Central memory CD8-positive, alpha-beta T cell (primary cell): ENCODE results near the gene CTXN3.

Experiments used
- ATAC-seq: fragments of 150-1000 bp; cut with Tn5 transposase; replicated peaks from 2 replicates; pipeline ENCODE4 v1.10.0; 2022; ENCODE audit warnings: mild to moderate bottlenecking, moderate FRiP score, moderate number of reproducible peaks; ENCODE audit not compliant: poor library complexity, severe bottlenecking; ENCODE audit errors: extremely low read depth
- DNase-seq, 2 donors: peaks; one replicate each; pipeline ENCODE4 v3.0.0; 2021; ENCODE audit warnings: low spot score in 2 of 2
- H3K27ac Mint-ChIP-seq: one replicate; pipeline ENCODE4 v1.8.0; 2022; ENCODE audit warnings: low read depth, mild to moderate bottlenecking, moderate library complexity, mixed read lengths
- H3K27me3 Mint-ChIP-seq: one replicate; pipeline ENCODE4 v1.8.0; 2022; ENCODE audit warnings: mixed read lengths
- H3K36me3 Mint-ChIP-seq: one replicate; pipeline ENCODE4 v1.8.0; 2022; ENCODE audit warnings: mild to moderate bottlenecking, moderate library complexity, mixed read lengths; ENCODE audit not compliant: insufficient read depth
- H3K4me1 Mint-ChIP-seq: one replicate; pipeline ENCODE4 v1.8.0; 2022; ENCODE audit warnings: mixed read lengths
- H3K4me3 Mint-ChIP-seq: one replicate; pipeline ENCODE4 v1.8.0; 2022; ENCODE audit warnings: mild to moderate bottlenecking, moderate library complexity, mixed read lengths
- H3K9me3 Mint-ChIP-seq: one replicate; pipeline ENCODE4 v1.8.0; 2022; ENCODE audit warnings: mixed read lengths

Gene CTXN3

GRCh38 chr5:127649018-127649439 is at the start of gene CTXN3:
Gene CTXN3 (plus strand): TSS chr5:127649082. CDS start chr5:127657522, 8,440 bp downstream.
- Mint-ChIP-seq H3K36me3 (no peaks in the 10 kb centered on the region), H3K4me3 (no peak within 1 kb of the TSS), H3K27me3 (peaks cover 36% of the 10 kb centered on the region), H3K4me1 (no peaks in the 10 kb centered on the region), H3K9me3 (no peaks in the 10 kb centered on the region), H3K27ac (no peak within 1 kb of the TSS)
- ATAC-seq (no peak), DNase-seq (no peak)

- peaks cover 14% of the 10 kb centered on the region for H3K27me3 Mint-ChIP-seq
- no peak overlapping the region for H3K27ac Mint-ChIP-seq
- no peak overlapping the region for H3K4me3 Mint-ChIP-seq
- ATAC-seq (no peak), DNase-seq (no peak)
- H3K4me1 Mint-ChIP-seq = no peaks in the 10 kb centered on the region
- no peaks in the 10 kb centered on the region for H3K9me3 Mint-ChIP-seq
- peaks cover 3% of the 10 kb centered on the region for H3K36me3 Mint-ChIP-seq
These were observed 49.6 kb upstream of the CTXN3 start for GRCh38 chr5:127599320-127599719.

- Mint-ChIP-seq H3K36me3 (peaks cover 3% of the 10 kb centered on the region), H3K9me3 (no peaks in the 10 kb centered on the region), H3K4me3 (no peak overlapping the region), H3K27ac (no peak overlapping the region), H3K4me1 (no peaks in the 10 kb centered on the region), H3K27me3 (peaks cover 14% of the 10 kb centered on the region)
- ATAC-seq = no peak
- DNase-seq = no peak
These were observed 49.0 kb upstream of the CTXN3 start for GRCh38 chr5:127599847-127600246.

GRCh38 chr5:127601111-127601510 is 47.8 kb upstream of the CTXN3 start:
- Mint-ChIP-seq H3K27me3 (peaks cover 14% of the 10 kb centered on the region), H3K27ac (no peak overlapping the region), H3K36me3 (peaks cover 3% of the 10 kb centered on the region), H3K9me3 (no peaks in the 10 kb centered on the region), H3K4me3 (no peak overlapping the region), H3K4me1 (no peaks in the 10 kb centered on the region)
- ATAC-seq (no peak), DNase-seq (no peak)

- Mint-ChIP-seq H3K4me1 (no peaks in the 10 kb centered on the region), H3K4me3 (no peak overlapping the region), H3K27me3 (peaks cover 14% of the 10 kb centered on the region), H3K36me3 (peaks cover 3% of the 10 kb centered on the region), H3K9me3 (no peaks in the 10 kb centered on the region), H3K27ac (no peak overlapping the region)
- DNase-seq = no peak
- ATAC-seq = no peak
These were observed 47.3 kb upstream of the CTXN3 start for GRCh38 chr5:127601601-127602000.

- peaks cover 3% of the 10 kb centered on the region for H3K36me3 Mint-ChIP-seq
- no peak for DNase-seq
- no peak overlapping the region for H3K27ac Mint-ChIP-seq
- no peaks in the 10 kb centered on the region for H3K4me1 Mint-ChIP-seq
- peaks cover 14% of the 10 kb centered on the region for H3K27me3 Mint-ChIP-seq
- no peak for ATAC-seq
- no peaks in the 10 kb centered on the region for H3K9me3 Mint-ChIP-seq
- no peak overlapping the region for H3K4me3 Mint-ChIP-seq
These were observed 46.4 kb upstream of the CTXN3 start for GRCh38 chr5:127602481-127602880.

GRCh38 chr5:127602896-127603844 is 45.7 kb upstream of the CTXN3 start:
- ATAC-seq (no peak), DNase-seq (no peak)
- Mint-ChIP-seq H3K4me3 (no peak overlapping the region), H3K27me3 (peaks cover 14% of the 10 kb centered on the region), H3K9me3 (no peaks in the 10 kb centered on the region), H3K4me1 (no peaks in the 10 kb centered on the region), H3K36me3 (peaks cover 3% of the 10 kb centered on the region), H3K27ac (no peak overlapping the region)

- Mint-ChIP-seq H3K36me3 (peaks cover 3% of the 10 kb centered on the region), H3K27me3 (peaks cover 9% of the 10 kb centered on the region), H3K4me1 (no peaks in the 10 kb centered on the region), H3K9me3 (no peaks in the 10 kb centered on the region), H3K27ac (no peak overlapping the region), H3K4me3 (no peak overlapping the region)
- DNase-seq (no peak), ATAC-seq (no peak)
These were observed 40.7 kb upstream of the CTXN3 start for GRCh38 chr5:127608077-127608660.

- Mint-ChIP-seq H3K4me1 (no peaks in the 10 kb centered on the region), H3K27ac (no peak overlapping the region), H3K27me3 (peaks cover 9% of the 10 kb centered on the region), H3K4me3 (no peak overlapping the region), H3K9me3 (no peaks in the 10 kb centered on the region), H3K36me3 (peaks cover 3% of the 10 kb centered on the region)
- ATAC-seq = no peak
- DNase-seq = no peak
These were observed 39.9 kb upstream of the CTXN3 start for GRCh38 chr5:127609011-127609410.

GRCh38 chr5:127609957-127610356 is 38.9 kb upstream of the CTXN3 start:
- no peaks in the 10 kb centered on the region for H3K9me3 Mint-ChIP-seq
- H3K4me1 Mint-ChIP-seq = no peaks in the 10 kb centered on the region
- DNase-seq = no peak
- no peak for ATAC-seq
- H3K36me3 Mint-ChIP-seq = peaks cover 3% of the 10 kb centered on the region
- no peak overlapping the region for H3K4me3 Mint-ChIP-seq
- H3K27ac Mint-ChIP-seq = no peak overlapping the region
- peaks cover 9% of the 10 kb centered on the region for H3K27me3 Mint-ChIP-seq

GRCh38 chr5:127612441-127613141 is 36.3 kb upstream of the CTXN3 start:
- no peaks in the 10 kb centered on the region for H3K9me3 Mint-ChIP-seq
- DNase-seq (no peak), ATAC-seq (no peak)
- H3K4me1 Mint-ChIP-seq = no peaks in the 10 kb centered on the region
- no peak overlapping the region for H3K4me3 Mint-ChIP-seq
- H3K36me3 Mint-ChIP-seq = peaks cover 3% of the 10 kb centered on the region
- H3K27me3 Mint-ChIP-seq = peaks cover 9% of the 10 kb centered on the region
- H3K27ac Mint-ChIP-seq = no peak overlapping the region

GRCh38 chr5:127615916-127616315 is 33.0 kb upstream of the CTXN3 start:
- Mint-ChIP-seq H3K4me3 (no peak overlapping the region), H3K27me3 (peaks cover 19% of the 10 kb centered on the region)
- ATAC-seq = no peak

More at GRCh38 chr5:127615916-127616315, 33.0 kb upstream of the CTXN3 start:
- Mint-ChIP-seq H3K9me3 (no peaks in the 10 kb centered on the region), H3K4me1 (no peaks in the 10 kb centered on the region), H3K27ac (no peak overlapping the region), H3K36me3 (peaks cover 3% of the 10 kb centered on the region)
- DNase-seq = no peak
